ENCODE measurements around the gene FZD10. TPM values are rescaled to one million over a fixed set of nuclear protein-coding genes. Genes with fewer than 3 reads are reported as not detected.

Gene FZD10
- total RNA-seq, 2 experiments from 2014 or later, result not detected

- DNase-seq (no peak), ATAC-seq (ENCODE audit: poor library complexity) (no peak)
- H3K4me3 ChIP-seq (ENCODE audit: low read length), result no peak overlapping the region
- peaks cover 19% of the 10 kb centered on the region for H3K27me3 Mint-ChIP-seq
- ChIA-PET CTCF (no interaction called here), POLR2A (no interaction called here)
- H3K4me1 ChIP-seq (ENCODE audit: insufficient read depth, low read length), result peaks cover 12% of the 10 kb centered on the region
- peaks cover 0 to 31% of the 10 kb centered on the region in 2 experiments for H3K9me3 ChIP-seq (ENCODE audit: control insufficient read depth in 1 of 2, insufficient read depth in 1 of 2, low read length in 2 of 2)
- no peak for TF ChIP-seq CTCF (IDR thresholded peaks at IDR 0.05)
- H3K4me1 Mint-ChIP-seq (ENCODE audit: low read depth), result no peaks in the 10 kb centered on the region
- H3K9me3 Mint-ChIP-seq, result no peaks in the 10 kb centered on the region
- peaks cover 54 to 66% of the 10 kb centered on the region in 2 experiments for H3K27me3 ChIP-seq (ENCODE audit: control insufficient read depth in 1 of 2, insufficient read depth in 2 of 2, low read length in 2 of 2)
- H3K27ac ChIP-seq (ENCODE audit: low read depth in 1 of 2, low read length in 2 of 2), result no peak overlapping the region
- no peaks in the 10 kb centered on the region for H3K36me3 ChIP-seq (ENCODE audit: insufficient read depth, low read length)
- intact Hi-C loops (cut with DNase I, micrococcal nuclease), result no loop called here
- H3K36me3 Mint-ChIP-seq (ENCODE audit: low read depth), result no peaks in the 10 kb centered on the region
- H3K27ac Mint-ChIP-seq, result no peak overlapping the region
- no peak overlapping the region for H3K4me3 Mint-ChIP-seq
Measured at GRCh38 chr12:130158754-130159059, 3.6 kb upstream of the FZD10 start.

- Mint-ChIP-seq H3K27me3 (peaks cover 24% of the 10 kb centered on the region), H3K9me3 (no peaks in the 10 kb centered on the region), H3K27ac (no peak overlapping the region), H3K4me1 (ENCODE audit: low read depth) (no peaks in the 10 kb centered on the region), H3K4me3 (no peak overlapping the region), H3K36me3 (ENCODE audit: low read depth) (no peaks in the 10 kb centered on the region)
- peaks cover 64 to 78% of the 10 kb centered on the region in 2 experiments for H3K27me3 ChIP-seq (ENCODE audit: control insufficient read depth in 1 of 2, insufficient read depth in 2 of 2, low read length in 2 of 2)
- H3K27ac ChIP-seq (ENCODE audit: low read depth in 1 of 2, low read length in 2 of 2), result no peak overlapping the region
- ATAC-seq (ENCODE audit: poor library complexity) (no peak), DNase-seq (no peak)
- POLR2A ChIA-PET, result no interaction called here
- CTCF ChIA-PET, result no interaction called here
- H3K4me3 ChIP-seq (ENCODE audit: low read length), result no peak overlapping the region
- peaks cover 12% of the 10 kb centered on the region for H3K4me1 ChIP-seq (ENCODE audit: insufficient read depth, low read length)
- H3K36me3 ChIP-seq (ENCODE audit: insufficient read depth, low read length), result no peaks in the 10 kb centered on the region
- intact Hi-C loops (cut with DNase I, micrococcal nuclease), result no loop called here
- peaks cover 0 to 28% of the 10 kb centered on the region in 2 experiments for H3K9me3 ChIP-seq (ENCODE audit: control insufficient read depth in 1 of 2, insufficient read depth in 1 of 2, low read length in 2 of 2)
- no peak for TF ChIP-seq CTCF (IDR thresholded peaks at IDR 0.05)
Measured at GRCh38 chr12:130160306-130160705, 2.0 kb upstream of the FZD10 start.

GRCh38 chr12:130160711-130161231 lies 1.5 kb upstream of the FZD10 start:
- H3K4me1 Mint-ChIP-seq (ENCODE audit: low read depth), result no peaks in the 10 kb centered on the region
- Histone ChIP-seq H3K4me1 (ENCODE audit: insufficient read depth, low read length) (peaks cover 12% of the 10 kb centered on the region), H3K36me3 (ENCODE audit: insufficient read depth, low read length) (no peaks in the 10 kb centered on the region), H3K27me3 (ENCODE audit: control insufficient read depth in 1 of 2, insufficient read depth in 2 of 2, low read length in 2 of 2) (peaks cover 64 to 74% of the 10 kb centered on the region in 2 experiments), H3K27ac (ENCODE audit: low read depth in 1 of 2, low read length in 2 of 2) (no peak overlapping the region), H3K9me3 (ENCODE audit: control insufficient read depth in 1 of 2, insufficient read depth in 1 of 2, low read length in 2 of 2) (peaks cover 0 to 28% of the 10 kb centered on the region in 2 experiments), H3K4me3 (ENCODE audit: low read length) (no peak overlapping the region)
- H3K4me3 Mint-ChIP-seq, result no peak overlapping the region
- DNase-seq, result no peak
- intact Hi-C loops (cut with DNase I, micrococcal nuclease), result no loop called here
- ChIA-PET POLR2A (no interaction called here), CTCF (no interaction called here)
- no peak for TF ChIP-seq CTCF (IDR thresholded peaks at IDR 0.05)
- no peaks in the 10 kb centered on the region for H3K36me3 Mint-ChIP-seq (ENCODE audit: low read depth)
- H3K27me3 Mint-ChIP-seq, result peaks cover 28% of the 10 kb centered on the region
- H3K9me3 Mint-ChIP-seq, result no peaks in the 10 kb centered on the region
- H3K27ac Mint-ChIP-seq, result no peak overlapping the region
- no peak for ATAC-seq (ENCODE audit: poor library complexity)

All from CD4-positive, alpha-beta T cell (primary cell).